ENCODE measurements around the gene CCL13.
"Not testable (repeated sequence)": the region's sequence is repeated elsewhere in the genome, so short reads cannot be mapped to it uniquely, and the experiment has no call there.

The CCL13 gene

DNA sequence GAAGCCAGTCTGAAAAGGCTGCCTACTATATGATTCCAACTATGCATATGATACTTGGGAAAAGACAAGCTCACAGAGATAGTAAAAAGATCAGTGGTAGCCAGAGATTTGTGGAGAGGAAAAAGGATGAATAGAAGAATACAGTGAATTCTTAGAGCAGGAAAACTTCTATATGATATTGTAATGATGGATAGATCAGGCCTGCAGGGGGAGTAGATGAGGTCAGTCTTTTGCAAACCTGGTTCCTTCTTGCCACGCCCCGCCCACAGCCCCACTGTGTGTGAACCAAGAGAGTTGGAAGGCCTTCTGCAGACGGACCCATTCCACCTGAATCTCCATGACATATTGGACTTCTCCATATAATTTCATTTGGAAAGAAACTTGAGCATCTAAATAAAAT lies 37.8 kb upstream of the CCL13 start:
- no peak overlapping the region for H3K4me3 ChIP-seq (ENCODE audit: low read depth, low read length)
- TF ChIP-seq, protein P1, sequence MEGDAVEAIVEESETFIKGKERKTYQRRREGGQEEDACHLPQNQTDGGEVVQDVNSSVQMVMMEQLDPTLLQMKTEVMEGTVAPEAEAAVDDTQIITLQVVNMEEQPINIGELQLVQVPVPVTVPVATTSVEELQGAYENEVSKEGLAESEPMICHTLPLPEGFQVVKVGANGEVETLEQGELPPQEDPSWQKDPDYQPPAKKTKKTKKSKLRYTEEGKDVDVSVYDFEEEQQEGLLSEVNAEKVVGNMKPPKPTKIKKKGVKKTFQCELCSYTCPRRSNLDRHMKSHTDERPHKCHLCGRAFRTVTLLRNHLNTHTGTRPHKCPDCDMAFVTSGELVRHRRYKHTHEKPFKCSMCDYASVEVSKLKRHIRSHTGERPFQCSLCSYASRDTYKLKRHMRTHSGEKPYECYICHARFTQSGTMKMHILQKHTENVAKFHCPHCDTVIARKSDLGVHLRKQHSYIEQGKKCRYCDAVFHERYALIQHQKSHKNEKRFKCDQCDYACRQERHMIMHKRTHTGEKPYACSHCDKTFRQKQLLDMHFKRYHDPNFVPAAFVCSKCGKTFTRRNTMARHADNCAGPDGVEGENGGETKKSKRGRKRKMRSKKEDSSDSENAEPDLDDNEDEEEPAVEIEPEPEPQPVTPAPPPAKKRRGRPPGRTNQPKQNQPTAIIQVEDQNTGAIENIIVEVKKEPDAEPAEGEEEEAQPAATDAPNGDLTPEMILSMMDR (conservative IDR thresholded peaks at IDR 0.05; ENCODE audit: low read depth, low read length), result no peak
- DNase-seq (ENCODE audit: low read depth), result no peak

DNA sequence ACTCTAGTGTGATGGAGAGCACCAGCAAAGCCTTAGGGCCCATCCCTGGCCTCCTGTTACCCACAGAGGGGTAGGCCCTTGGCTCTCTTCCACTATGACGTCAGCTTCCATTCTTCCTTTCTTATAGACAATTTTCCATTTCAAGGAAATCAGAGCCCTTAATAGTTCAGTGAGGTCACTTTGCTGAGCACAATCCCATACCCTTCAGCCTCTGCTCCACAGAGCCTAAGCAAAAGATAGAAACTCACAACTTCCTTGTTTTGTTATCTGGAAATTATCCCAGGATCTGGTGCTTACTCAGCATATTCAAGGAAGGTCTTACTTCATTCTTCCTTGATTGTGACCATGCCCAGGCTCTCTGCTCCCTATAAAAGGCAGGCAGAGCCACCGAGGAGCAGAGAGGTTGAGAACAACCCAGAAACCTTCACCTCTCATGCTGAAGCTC lies 37.2 kb upstream of the CCL13 start, which contains the start of gene CCL8:
CCL8 (plus strand) TSS at position 397 of the 445 bp plus-strand sequence. CDS start 67 bp downstream, outside the sequence.
- TF ChIP-seq, protein P1 (conservative IDR thresholded peaks at IDR 0.05; ENCODE audit: low read depth, low read length), result no peak
- no peak for DNase-seq (ENCODE audit: low read depth)
- H3K4me3 ChIP-seq (ENCODE audit: low read depth, low read length), result no peak within 1 kb of the TSS

DNA sequence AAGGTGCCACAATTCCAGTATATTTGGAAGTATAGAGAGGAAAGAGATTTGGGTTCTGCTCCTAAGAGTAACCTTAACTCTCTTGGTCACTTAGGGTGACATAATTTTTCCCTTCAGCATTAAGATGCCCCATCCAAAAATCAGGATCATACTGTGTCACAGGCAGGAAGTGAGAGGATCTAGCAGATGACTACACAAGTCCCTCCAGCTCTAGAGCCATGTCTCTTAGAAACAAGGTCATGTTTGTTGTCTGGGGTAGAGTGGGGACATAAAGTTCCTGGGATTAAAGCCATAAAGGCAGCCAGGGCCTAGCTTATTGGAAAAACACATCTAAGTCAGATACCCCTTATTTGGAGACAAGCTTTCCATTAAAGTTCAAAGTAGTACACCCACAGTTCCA lies 34.3 kb upstream of the CCL13 start:
- no peak for DNase-seq (ENCODE audit: low read depth)
- TF ChIP-seq, protein P1 (conservative IDR thresholded peaks at IDR 0.05; ENCODE audit: low read depth, low read length), result no peak
- no peak overlapping the region for H3K4me3 ChIP-seq (ENCODE audit: low read depth, low read length)

DNA sequence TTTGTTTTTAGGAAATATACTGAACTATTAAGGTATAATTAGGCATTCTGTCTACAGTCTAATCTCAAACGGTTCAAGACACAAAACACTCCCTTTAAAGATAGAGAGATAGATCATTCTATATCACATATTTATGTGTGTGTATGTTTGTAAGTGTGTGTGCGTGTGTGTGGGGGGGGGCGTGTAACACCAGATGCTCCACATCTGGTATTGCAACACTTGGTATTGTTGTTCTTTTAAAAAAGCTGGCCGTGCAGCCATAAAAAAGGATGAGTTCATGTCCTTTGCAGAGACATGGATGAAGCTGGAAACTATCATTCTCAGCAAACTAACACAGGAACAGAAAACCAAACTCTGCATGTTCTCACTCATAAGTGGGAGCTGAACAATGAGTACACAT lies 28.7 kb upstream of the CCL13 start:
- DNase-seq (ENCODE audit: low read depth), result peak; percentile 44
- H3K4me3 ChIP-seq (ENCODE audit: low read depth, low read length), result not testable (repeated sequence)

DNA sequence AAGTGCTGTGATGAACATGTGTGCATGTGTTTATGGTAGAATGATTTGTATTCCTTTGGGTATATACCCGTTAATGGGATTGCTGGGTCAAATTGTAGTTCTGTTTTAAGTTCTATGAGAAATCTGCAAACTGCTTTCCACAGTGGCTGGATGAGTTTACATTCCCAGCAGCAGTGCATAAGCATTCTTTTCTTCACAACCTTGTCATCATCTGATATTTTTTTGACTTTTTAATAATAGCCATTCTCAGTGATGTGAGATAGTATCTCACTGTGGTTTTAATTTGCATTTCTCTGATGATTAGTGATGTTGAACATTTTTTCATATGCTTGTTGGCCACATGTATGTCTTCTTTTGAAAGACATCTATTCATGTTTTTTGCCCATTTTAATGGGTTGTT lies 18.6 kb upstream of the CCL13 start:
- no peak for DNase-seq (ENCODE audit: low read depth)
- TF ChIP-seq, protein P1 (conservative IDR thresholded peaks at IDR 0.05; ENCODE audit: low read depth, low read length), result no peak
- no peak overlapping the region for H3K4me3 ChIP-seq (ENCODE audit: low read depth, low read length)

DNA sequence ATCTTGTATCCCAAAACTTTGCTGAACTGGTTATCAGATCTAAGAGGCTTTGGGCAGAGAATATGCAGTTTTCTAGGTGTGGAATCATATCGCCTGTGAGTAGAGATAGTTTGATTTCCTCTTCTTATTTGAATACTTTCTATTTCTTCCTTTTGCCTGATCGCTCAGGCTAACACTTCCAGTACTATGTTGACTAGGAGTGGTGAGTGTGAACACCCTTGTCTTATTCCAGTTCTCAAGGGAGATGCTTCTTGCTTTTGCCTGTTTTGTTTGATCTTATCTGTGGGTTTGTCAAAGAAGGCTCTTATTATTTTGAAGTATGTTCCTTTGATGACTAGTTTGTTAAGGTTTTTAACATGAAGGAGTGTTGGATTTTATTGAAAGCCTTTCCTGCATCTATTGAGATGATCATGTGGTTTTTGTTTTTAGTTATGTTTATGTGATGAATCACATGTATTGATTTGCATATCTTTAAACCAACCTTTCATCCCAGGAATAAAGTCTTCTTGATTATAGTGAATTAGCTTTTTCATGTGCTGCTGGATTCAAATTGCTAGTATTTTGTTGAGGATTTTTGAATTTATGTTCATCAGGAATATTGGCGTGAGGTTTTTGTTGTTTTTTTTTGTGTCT lies 17.0 kb upstream of the CCL13 start:
- TF ChIP-seq, protein P1 (conservative IDR thresholded peaks at IDR 0.05; ENCODE audit: low read depth, low read length), result no peak
- no peak for DNase-seq (ENCODE audit: low read depth)
- H3K4me3 ChIP-seq (ENCODE audit: low read depth, low read length), result no peak overlapping the region

DNA sequence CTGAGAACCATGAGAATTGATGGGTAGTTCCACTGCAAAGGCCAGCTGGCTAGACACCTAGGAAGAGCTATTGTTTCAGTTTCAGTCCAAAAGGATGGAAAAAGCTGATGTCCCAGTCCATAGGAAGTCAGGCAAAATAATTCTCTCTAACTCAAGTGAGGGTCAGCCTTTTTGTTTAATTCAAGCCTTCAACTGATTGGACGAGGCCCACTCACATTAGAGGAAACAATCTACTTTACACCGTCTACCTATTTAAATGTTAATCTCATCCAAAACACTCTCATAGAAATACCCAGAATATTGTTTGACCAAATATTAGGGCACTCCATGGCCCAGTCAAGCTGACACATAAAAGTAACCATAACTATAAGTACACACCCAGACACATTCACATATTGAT lies 14.4 kb upstream of the CCL13 start:
- no peak for DNase-seq (ENCODE audit: low read depth)
- H3K4me3 ChIP-seq (ENCODE audit: low read depth, low read length), result no peak overlapping the region
- TF ChIP-seq, protein P1 (conservative IDR thresholded peaks at IDR 0.05; ENCODE audit: low read depth, low read length), result no peak

Data from choroid plexus epithelial cell (primary cell).